ENCODE results near the gene STMN3. TPM values are rescaled to one million over a fixed set of nuclear protein-coding genes. Genes with fewer than 3 reads are reported as not detected.
"Not testable (repeated sequence)": the region's sequence is repeated elsewhere in the genome, so short reads cannot be mapped to it uniquely, and the experiment has no call there.

Gene STMN3
- total and polyA plus RNA-seq, 10 of the 15 experiments (the other 5 are each of a cell fraction or from before 2014, with no cell fraction given) = 0.09 to 3.6 (median 1.4) TPM; not detected in 1

DNA sequence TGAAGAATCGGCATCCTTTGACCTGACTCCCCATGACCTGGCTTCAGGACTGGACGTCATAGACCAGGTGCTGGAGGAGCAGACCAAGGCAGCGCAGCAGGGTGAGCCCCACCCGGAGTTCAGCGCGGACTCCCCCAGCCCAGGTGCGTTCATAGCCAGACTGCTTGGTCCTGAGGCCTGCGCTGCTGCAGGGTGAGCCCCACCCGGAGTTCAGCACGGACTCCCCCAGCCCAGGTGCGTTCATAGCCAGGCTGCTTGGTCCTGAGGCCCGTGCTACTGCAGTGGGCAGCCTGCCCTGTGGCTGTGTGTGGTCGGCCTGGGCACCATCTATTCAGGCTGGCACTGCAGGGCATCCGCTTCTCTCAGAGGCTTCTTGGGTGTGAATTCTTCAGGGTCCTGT, 20.7 kb upstream of the STMN3 start (continued):
- TF ChIP-seq, protein P1, sequence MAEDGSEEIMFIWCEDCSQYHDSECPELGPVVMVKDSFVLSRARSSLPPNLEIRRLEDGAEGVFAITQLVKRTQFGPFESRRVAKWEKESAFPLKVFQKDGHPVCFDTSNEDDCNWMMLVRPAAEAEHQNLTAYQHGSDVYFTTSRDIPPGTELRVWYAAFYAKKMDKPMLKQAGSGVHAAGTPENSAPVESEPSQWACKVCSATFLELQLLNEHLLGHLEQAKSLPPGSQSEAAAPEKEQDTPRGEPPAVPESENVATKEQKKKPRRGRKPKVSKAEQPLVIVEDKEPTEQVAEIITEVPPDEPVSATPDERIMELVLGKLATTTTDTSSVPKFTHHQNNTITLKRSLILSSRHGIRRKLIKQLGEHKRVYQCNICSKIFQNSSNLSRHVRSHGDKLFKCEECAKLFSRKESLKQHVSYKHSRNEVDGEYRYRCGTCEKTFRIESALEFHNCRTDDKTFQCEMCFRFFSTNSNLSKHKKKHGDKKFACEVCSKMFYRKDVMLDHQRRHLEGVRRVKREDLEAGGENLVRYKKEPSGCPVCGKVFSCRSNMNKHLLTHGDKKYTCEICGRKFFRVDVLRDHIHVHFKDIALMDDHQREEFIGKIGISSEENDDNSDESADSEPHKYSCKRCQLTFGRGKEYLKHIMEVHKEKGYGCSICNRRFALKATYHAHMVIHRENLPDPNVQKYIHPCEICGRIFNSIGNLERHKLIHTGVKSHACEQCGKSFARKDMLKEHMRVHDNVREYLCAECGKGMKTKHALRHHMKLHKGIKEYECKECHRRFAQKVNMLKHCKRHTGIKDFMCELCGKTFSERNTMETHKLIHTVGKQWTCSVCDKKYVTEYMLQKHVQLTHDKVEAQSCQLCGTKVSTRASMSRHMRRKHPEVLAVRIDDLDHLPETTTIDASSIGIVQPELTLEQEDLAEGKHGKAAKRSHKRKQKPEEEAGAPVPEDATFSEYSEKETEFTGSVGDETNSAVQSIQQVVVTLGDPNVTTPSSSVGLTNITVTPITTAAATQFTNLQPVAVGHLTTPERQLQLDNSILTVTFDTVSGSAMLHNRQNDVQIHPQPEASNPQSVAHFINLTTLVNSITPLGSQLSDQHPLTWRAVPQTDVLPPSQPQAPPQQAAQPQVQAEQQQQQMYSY (CRISPR knock-in tag; IDR thresholded peaks at IDR 0.05) = no peak

DNA sequence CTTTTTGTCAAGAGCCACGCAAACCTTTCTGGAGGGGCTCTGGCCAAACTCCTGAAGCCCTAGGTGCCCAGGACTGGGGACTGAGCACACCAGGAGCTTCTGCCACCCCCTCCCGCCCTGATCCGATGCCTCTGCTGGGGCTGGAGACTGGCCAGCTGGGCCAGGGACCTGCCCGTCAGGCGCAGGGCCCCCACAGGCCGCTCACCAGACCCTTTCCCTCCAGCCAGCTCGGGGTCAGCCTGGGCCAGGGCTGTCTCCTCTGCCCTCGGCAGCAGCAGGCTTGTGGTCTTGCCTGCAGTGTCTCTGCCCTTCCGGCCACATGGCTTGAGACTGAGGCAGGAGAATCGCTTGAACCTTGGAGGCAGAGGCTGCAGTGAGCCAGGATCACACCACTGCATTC, 19.4 kb upstream of the STMN3 start:
- WGBS (ENCODE audit: insufficient coverage, insufficient replicate concordance, low lambda C conversion rate, missing lambda C conversion rate) = 87% methylated on average over 10 of the region's 10 CpGs
- H3K27ac ChIP-seq (ENCODE audit: control insufficient read depth, insufficient read depth) = no peak overlapping the region
- H3K9ac ChIP-seq (ENCODE audit: control insufficient read depth, insufficient read depth, low read length) = no peak overlapping the region
- H2AFZ ChIP-seq (ENCODE audit: control insufficient read depth, low read depth, low read length) = no peak overlapping the region
- no peak overlapping the region for H3K4me3 ChIP-seq
- ChIA-PET CTCF (no interaction called here), RAD21 (ENCODE audit: unreplicated experiment) (no interaction called here), SMC1A (ENCODE audit: uncharacterized antibody, unreplicated experiment) (no interaction called here), POLR2A (no interaction called here)
- ATAC-seq (no peak), FAIRE-seq (no peak), DNase-seq (ENCODE audit: low read depth, low spot score) (no peak)
- H3K4me2 ChIP-seq (ENCODE audit: control insufficient read depth, insufficient read depth) = no peak overlapping the region
- H3K27me3 ChIP-seq (replicated peaks in 1 of 2; ENCODE audit: control insufficient read depth in 2 of 2, insufficient read depth in 2 of 2, low read length in 1 of 2) = no peaks in the 10 kb centered on the region
- H3K36me3 ChIP-seq (ENCODE audit: control insufficient read depth in 2 of 2, insufficient read depth in 2 of 2, low read length in 1 of 2) = peaks cover 4 to 12% of the 10 kb centered on the region in 2 experiments; a peak in 3 of 4 replicates
- TF ChIP-seq BRCA1 (IDR thresholded peaks at IDR 0.05; ENCODE audit: low read depth, low read length) (no peak), ZNF274 (IDR thresholded peaks at IDR 0.05; ENCODE audit: insufficient read depth, insufficient read length) (no peak), YBX1 (IDR thresholded peaks at IDR 0.05) (no peak), GATAD2B (conservative IDR thresholded peaks at IDR 0.05; ENCODE audit: low read depth) (no peak), ZNF384 (IDR thresholded peaks at IDR 0.05; ENCODE audit: borderline replicate concordance, low read depth, low read length) (no peak), SMAD5 (IDR thresholded peaks at IDR 0.05; ENCODE audit: low read depth) (no peak), EED (IDR thresholded peaks at IDR 0.05; ENCODE audit: low read depth) (no peak), HDAC2 (IDR thresholded peaks at IDR 0.05) (no peak)
- in situ Hi-C loops (cut with MboI) (no loop called here), intact Hi-C loops (cut with micrococcal nuclease; ENCODE audit: unreplicated experiment) (no loop called here)
- no peaks in the 10 kb centered on the region for H3K79me2 ChIP-seq (ENCODE audit: control insufficient read depth, insufficient read depth, low read length)
- no peaks in the 10 kb centered on the region for H3K9me3 ChIP-seq (replicated peaks; ENCODE audit: control insufficient read depth, insufficient read depth, low read length)
- H4K20me1 ChIP-seq (ENCODE audit: control insufficient read depth, insufficient read depth) = no peaks in the 10 kb centered on the region
- H3K4me1 ChIP-seq (ENCODE audit: control insufficient read depth, insufficient read depth, low read length) = no peaks in the 10 kb centered on the region
- BruUV-seq (replicated peaks) = no TSS peak

DNA sequence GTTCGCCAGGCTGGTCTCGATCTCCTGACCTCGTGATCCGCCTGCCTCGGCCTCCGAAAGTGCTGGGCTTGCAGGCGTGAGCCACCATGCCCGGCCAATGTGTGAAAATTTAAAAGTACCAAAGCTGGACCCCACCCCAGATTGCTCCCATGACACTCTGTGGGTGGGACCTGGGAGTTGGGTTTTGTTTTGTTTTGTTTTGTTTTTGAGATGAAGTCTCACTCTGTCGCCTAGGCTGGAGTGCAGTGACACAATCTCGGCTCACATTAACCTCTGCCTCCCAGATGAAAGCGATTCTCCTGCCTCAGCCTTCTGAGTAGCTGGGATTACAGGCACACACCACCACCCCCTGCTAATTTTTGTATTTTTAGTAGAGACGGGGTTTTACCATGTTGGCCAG, 18.5 kb upstream of the STMN3 start:
- H3K9ac ChIP-seq (ENCODE audit: control insufficient read depth, insufficient read depth, low read length); H3K4me2 ChIP-seq (ENCODE audit: control insufficient read depth, insufficient read depth); H3K36me3 ChIP-seq (ENCODE audit: control insufficient read depth in 2 of 2, insufficient read depth in 2 of 2, low read length in 1 of 2); CTCF ChIA-PET; intact Hi-C loops (cut with micrococcal nuclease; ENCODE audit: unreplicated experiment); FAIRE-seq; H3K27ac ChIP-seq (ENCODE audit: control insufficient read depth, insufficient read depth); H3K79me2 ChIP-seq (ENCODE audit: control insufficient read depth, insufficient read depth, low read length); H3K27me3 ChIP-seq (replicated peaks in 1 of 2; ENCODE audit: control insufficient read depth in 2 of 2, insufficient read depth in 2 of 2, low read length in 1 of 2); H3K4me1 ChIP-seq (ENCODE audit: control insufficient read depth, insufficient read depth, low read length); H4K20me1 ChIP-seq (ENCODE audit: control insufficient read depth, insufficient read depth); H2AFZ ChIP-seq (ENCODE audit: control insufficient read depth, low read depth, low read length); ATAC-seq; DNase-seq (ENCODE audit: low read depth, low spot score); RAD21 ChIA-PET (ENCODE audit: unreplicated experiment); in situ Hi-C loops (cut with MboI); H3K9me3 ChIP-seq (replicated peaks; ENCODE audit: control insufficient read depth, insufficient read depth, low read length); POLR2A ChIA-PET; H3K4me3 ChIP-seq; BruUV-seq (replicated peaks); SMC1A ChIA-PET (ENCODE audit: uncharacterized antibody, unreplicated experiment): not testable (repeated sequence)
- WGBS (ENCODE audit: insufficient coverage, insufficient replicate concordance, low lambda C conversion rate, missing lambda C conversion rate) = 92% methylated on average over 10 of the region's 12 CpGs
